Motor neuron (in vitro differentiated cells): ENCODE measurements around the gene NOL4L. TPM values are rescaled to one million over a fixed set of nuclear protein-coding genes. Genes with fewer than 3 reads are reported as not detected.
"Not testable (repeated sequence)": the region's sequence is repeated elsewhere in the genome, so short reads cannot be mapped to it uniquely, and the experiment has no call there.

ENCODE experiments used
- ATAC-seq, 8 experiments: fragments of 200-7000 bp; cut with Tn5 transposase; replicated peaks in 6 of 8; 2 replicates each; pipeline ENCODE4 v1.8.0; 2021; ENCODE audit warnings: mild to moderate bottlenecking in 8 of 8, moderate library complexity in 8 of 8
- H3K27ac ChIP-seq, 2 donors: fragments of 250-450 bp; sonication (Bioruptor Pico); 2 replicates each; pipeline ENCODE4 v1.9.0; 2021; ENCODE audit warnings: antibody characterized with exemption in 2 of 2, mild to moderate bottlenecking in 2 of 2, moderate library complexity in 1 of 2
- H3K4me1 ChIP-seq, 2 donors: fragments of 250-450 bp; sonication (Bioruptor Pico); replicated peaks in 1 of 2; 2 replicates each; pipeline ENCODE4 v1.6.1; 2021; ENCODE audit warnings: antibody characterized with exemption in 2 of 2, mild to moderate bottlenecking in 2 of 2, moderate library complexity in 1 of 2
- H3K4me3 ChIP-seq, 5 donors: fragments of 250-450 bp; sonication (Bioruptor Pico); 2 replicates each; pipeline ENCODE4 v1.9.0; 2021; ENCODE audit warnings: antibody characterized with exemption in 5 of 5, mild to moderate bottlenecking in 5 of 5, moderate library complexity in 4 of 5
- WGBS, 10 experiments: fragments of 450-650 bp; shearing (Covaris generic); methylation state at CpG; one replicate each; pipeline ENCODE4 v1.0.0; 2022; 5-methylcytosine and 5-hydroxymethylcytosine counted together
- in situ Hi-C, 9 experiments: fragments of 400-800 bp; cut with MboI; loops; one replicate each; pipeline ENCODE4 v1.15.0; 2021; ENCODE audit warnings: low sequenced_read_pairs in 9 of 9, low pct_unique_long_range_greater_than_20kb in 2 of 9; ENCODE audit not compliant: unreplicated experiment in 9 of 9
- total RNA-seq, 8 experiments: library from RNA; unstranded; fragments of 300-600 nt; gene quantifications; 2 replicates each; pipeline versions ENCODE4 v1.2.3 to v1.2.4, GENCODE V29; 2022

NOL4L gene
- total RNA-seq, 8 experiments from 2014 or later: 9.1 to 34.6 (median 20.4) TPM

GRCh38 chr20:32599783-32600340 lies 14.7 kb upstream of the NOL4L start:
- 59 to 100% (median 92%) methylated on average over 1 to 4 of the region's 6 CpGs; no CpG with 5 or more reads in 4 of the 10 experiments for WGBS, 10 experiments
- H3K27ac ChIP-seq: no peak overlapping the region

GRCh38 chr20:32598606-32599005 lies 13.5 kb upstream of the NOL4L start:
- Histone ChIP-seq H3K4me3 (no peak overlapping the region), H3K27ac (no peak overlapping the region), H3K4me1 (no peaks in the 10 kb centered on the region)
- no peak for ATAC-seq
- in situ Hi-C loops: no loop called here
- 80 to 90% methylated on average over 2 of the region's 7 CpGs; no CpG with 5 or more reads in 8 of the 10 experiments for WGBS, 10 experiments

More at GRCh38 chr20:32599783-32600340, 14.7 kb upstream of the NOL4L start:
- in situ Hi-C loops: no loop called here
- no peak for ATAC-seq
- Histone ChIP-seq H3K4me3 (no peak overlapping the region), H3K4me1 (peaks cover 0 to 2% of the 10 kb centered on the region in 2 donors)

- Histone ChIP-seq H3K4me3 (no peak overlapping the region), H3K27ac (no peak overlapping the region), H3K4me1 (no peaks in the 10 kb centered on the region)
- in situ Hi-C loops: no loop called here
- WGBS, 10 experiments: 48 to 100% (median 65%) methylated on average over 1 to 4 of the region's 7 CpGs; no CpG with 5 or more reads in 5 of the 10 experiments
- ATAC-seq: no peak
These were observed 12.6 kb upstream of the NOL4L start for GRCh38 chr20:32597714-32598113.

GRCh38 chr20:32596681-32597252 lies 11.6 kb upstream of the NOL4L start:
- in situ Hi-C loops: no loop called here
- H3K4me3 ChIP-seq: no peak overlapping the region
- H3K4me1 ChIP-seq: no peaks in the 10 kb centered on the region
- WGBS, 10 experiments: 20 to 45% methylated on average over 1 to 2 of the region's 2 CpGs; no CpG with 5 or more reads in 8 of the 10 experiments
- no peak overlapping the region for H3K27ac ChIP-seq
- no peak for ATAC-seq

- 0 to 83% (median 72%) methylated on average over 1 to 3 of the region's 4 CpGs; no CpG with 5 or more reads in 2 of the 10 experiments for WGBS, 10 experiments
- no peak for ATAC-seq
- in situ Hi-C loops: no loop called here
These were observed 10.0 kb upstream of the NOL4L start for GRCh38 chr20:32595143-32595542.

GRCh38 chr20:32594669-32595068 lies 9.5 kb upstream of the NOL4L start:
- in situ Hi-C loops, H3K4me3 ChIP-seq, H3K4me1 ChIP-seq, ATAC-seq, H3K27ac ChIP-seq: not testable (repeated sequence)
- WGBS, 10 experiments: 20 to 100% (median 92%) methylated on average over 1 to 5 of the region's 5 CpGs; no CpG with 5 or more reads in 1 of the 10 experiments

More at GRCh38 chr20:32595143-32595542, 10.0 kb upstream of the NOL4L start:
- H3K27ac ChIP-seq: no peak overlapping the region
- H3K4me1 ChIP-seq: no peaks in the 10 kb centered on the region
- H3K4me3 ChIP-seq: no peak overlapping the region

- H3K4me3 ChIP-seq: no peak overlapping the region
- no peak for ATAC-seq
- H3K27ac ChIP-seq: no peak overlapping the region
- H3K4me1 ChIP-seq: no peaks in the 10 kb centered on the region
- 80 to 100% (median 100%) methylated on average over 1 to 5 of the region's 5 CpGs; no CpG with 5 or more reads in 1 of the 10 experiments for WGBS, 10 experiments
- in situ Hi-C loops: no loop called here
These were observed 9.1 kb upstream of the NOL4L start for GRCh38 chr20:32594204-32594603.

- H3K27ac ChIP-seq, H3K4me3 ChIP-seq, ATAC-seq, in situ Hi-C loops, H3K4me1 ChIP-seq: not testable (repeated sequence)
- 53 to 100% (median 82%) methylated on average over 1 to 4 of the region's 4 CpGs; no CpG with 5 or more reads in 2 of the 10 experiments for whole genome bisulfite sequencing, 10 experiments
These were observed 7.5 kb upstream of the NOL4L start for GRCh38 chr20:32592616-32593015.

GRCh38 chr20:32592022-32592421 lies 6.9 kb upstream of the NOL4L start:
- in situ Hi-C loops: no loop called here
- no peak overlapping the region for H3K27ac ChIP-seq
- WGBS, 10 experiments: 0 to 86% (median 74%) methylated on average over 1 to 3 of the region's 3 CpGs; no CpG with 5 or more reads in 6 of the 10 experiments

GRCh38 chr20:32589769-32590168 lies 4.6 kb upstream of the NOL4L start:
- Histone ChIP-seq H3K4me3 (no peak overlapping the region), H3K4me1 (peaks cover 5 to 9% of the 10 kb centered on the region in 2 donors), H3K27ac (no peak overlapping the region)
- WGBS, 10 experiments: 20 to 90% (median 62%) methylated on average over 1 to 4 of the region's 5 CpGs; no CpG with 5 or more reads in 1 of the 10 experiments
- in situ Hi-C loops: no loop called here
- ATAC-seq: no peak

More at GRCh38 chr20:32592022-32592421, 6.9 kb upstream of the NOL4L start:
- Histone ChIP-seq H3K4me3 (no peak overlapping the region), H3K4me1 (no peaks in the 10 kb centered on the region)
- ATAC-seq: no peak

- Histone ChIP-seq H3K4me1 (peaks cover 5 to 9% of the 10 kb centered on the region in 2 donors), H3K4me3 (no peak overlapping the region), H3K27ac (no peak overlapping the region)
- WGBS, 10 experiments: 60 to 100% (median 80%) methylated on average over 1 of the region's 5 CpGs; no CpG with 5 or more reads in 6 of the 10 experiments
- ATAC-seq: no peak
- in situ Hi-C loops: no loop called here
These were observed 4.1 kb upstream of the NOL4L start for GRCh38 chr20:32589256-32589655.

GRCh38 chr20:32588040-32588439 lies 2.9 kb upstream of the NOL4L start:
- no peak for ATAC-seq
- Histone ChIP-seq H3K4me3 (no peak overlapping the region), H3K4me1 (peaks cover 5 to 9% of the 10 kb centered on the region in 2 donors), H3K27ac (no peak overlapping the region)
- in situ Hi-C loops: no loop called here
- WGBS, 10 experiments: 30 to 100% (median 80%) methylated on average over 1 to 4 of the region's 5 CpGs; no CpG with 5 or more reads in 3 of the 10 experiments

GRCh38 chr20:32586291-32586690 lies 1.2 kb upstream of the NOL4L start:
- ATAC-seq: no peak
- Histone ChIP-seq H3K4me3 (no peak overlapping the region), H3K4me1 (peaks cover 20 to 23% of the 10 kb centered on the region in 2 donors), H3K27ac (no peak overlapping the region)
- in situ Hi-C loops: no loop called here
- WGBS, 10 experiments: 0 to 83% (median 53%) methylated on average over 1 to 6 of the region's 8 CpGs; no CpG with 5 or more reads in 6 of the 10 experiments
